NCI-H2196 treated with DMSO at 0.1 percent for 48 hours (cell line): ENCODE data around the gene GTSF1L.

ENCODE experiments used
- DNase-seq: peaks from one replicate; lab custom pipeline; 2025; ENCODE audit not compliant: unreplicated experiment; lab: John Stamatoyannopoulos, UW

GTSF1L gene

DNA sequence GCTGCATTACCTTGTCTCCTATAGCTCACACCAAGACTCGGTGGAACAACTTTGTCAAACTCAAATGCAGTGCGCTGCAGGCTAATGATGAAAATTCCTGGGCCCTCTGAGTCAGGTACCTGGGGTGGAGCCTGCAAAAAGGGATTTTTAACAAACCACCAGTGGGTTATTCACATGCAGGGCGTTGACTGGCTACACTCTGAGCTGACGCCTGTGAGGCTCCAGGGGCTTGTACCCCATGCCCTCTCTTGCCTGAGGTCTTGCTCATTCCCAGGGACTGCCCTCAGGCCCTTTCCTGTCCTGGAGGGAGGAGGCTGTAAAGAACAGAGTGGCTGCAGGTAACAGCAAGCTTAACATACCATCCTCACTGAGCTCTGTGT, 9.2 kb downstream of the GTSF1L start:
- DNase-seq = no peak

DNA sequence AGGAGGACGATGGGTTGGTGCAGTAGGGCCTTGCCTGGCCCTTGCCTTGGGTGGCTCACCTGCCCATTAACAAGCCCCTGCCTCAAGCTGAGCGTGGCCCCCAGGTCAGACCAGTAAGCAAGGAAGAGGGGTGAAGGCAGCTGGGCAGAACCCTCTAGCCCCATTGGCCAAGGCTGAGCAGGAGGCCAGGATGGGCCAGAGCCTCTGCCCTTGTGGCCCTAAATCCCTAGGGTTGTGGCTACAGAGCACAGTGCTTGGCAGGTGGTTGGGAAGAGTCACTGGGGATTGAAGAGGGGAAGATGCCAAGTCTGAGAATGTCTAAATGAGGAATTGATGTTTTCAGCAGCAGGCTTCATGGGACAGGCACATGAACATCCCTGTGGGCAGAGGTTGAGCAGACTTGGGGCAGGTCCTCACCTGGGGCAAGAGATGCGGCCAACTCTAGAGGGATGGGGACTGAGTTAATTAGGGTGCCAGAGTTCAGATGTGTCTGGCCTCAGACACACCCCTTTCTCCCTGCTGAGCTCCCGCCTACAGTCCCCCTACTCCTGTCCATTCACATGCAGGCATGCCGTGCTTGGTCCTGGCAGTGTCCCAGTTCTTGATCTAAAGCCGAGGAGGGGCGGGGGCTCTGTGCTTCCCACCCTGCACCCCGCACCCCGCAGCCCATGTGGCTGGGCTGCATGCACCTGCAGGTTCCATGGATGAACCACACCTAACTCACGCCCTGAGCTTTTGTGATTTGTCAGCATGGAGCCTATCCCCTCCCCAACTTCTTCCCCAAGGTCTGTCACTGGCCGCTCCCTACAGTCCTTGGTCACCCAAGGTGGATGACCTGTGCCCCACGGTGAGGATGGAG, 9.8 kb downstream of the GTSF1L start:
- DNase-seq = no peak

DNA sequence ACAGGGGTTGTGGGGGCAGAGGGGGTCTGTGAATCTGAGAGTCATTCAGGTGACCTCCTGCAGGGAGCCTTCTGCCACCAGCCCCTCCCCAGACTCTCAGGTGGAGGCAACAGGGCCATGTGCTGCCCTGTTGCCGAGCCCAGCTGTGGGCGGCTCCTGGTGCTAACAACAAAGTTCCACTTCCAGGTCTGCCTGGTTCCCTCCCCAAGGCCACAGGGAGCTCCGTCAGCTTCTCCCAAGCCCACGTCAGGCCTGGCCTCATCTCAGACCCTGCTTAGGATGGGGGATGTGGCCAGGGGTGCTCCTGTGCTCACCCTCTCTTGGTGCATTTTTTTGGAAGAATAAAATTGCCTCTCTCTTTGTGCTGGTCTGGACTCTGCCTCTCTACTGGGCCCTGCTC, 10.7 kb downstream of the GTSF1L start:
- no peak for DNase-seq

DNA sequence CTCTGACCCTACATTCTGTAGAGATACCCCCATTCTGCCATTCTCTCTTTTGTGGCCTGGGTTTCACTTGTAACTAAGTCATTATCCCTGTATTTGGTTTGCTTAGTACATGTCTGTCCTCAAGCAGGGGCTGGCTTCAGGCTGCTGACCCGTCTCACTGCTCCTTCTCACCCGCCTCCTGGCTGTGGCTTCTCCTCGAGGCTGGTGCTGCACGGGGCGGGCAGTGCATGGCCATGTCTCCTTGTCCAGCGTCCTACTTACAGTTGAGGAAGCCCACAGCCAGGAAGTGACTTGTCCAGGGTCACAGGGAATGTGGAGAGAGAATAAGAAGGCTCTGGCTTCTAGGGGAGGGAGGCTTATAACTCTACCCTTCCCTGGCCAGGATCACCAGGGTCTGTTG, 11.3 kb downstream of the GTSF1L start:
- no peak for DNase-seq

DNA sequence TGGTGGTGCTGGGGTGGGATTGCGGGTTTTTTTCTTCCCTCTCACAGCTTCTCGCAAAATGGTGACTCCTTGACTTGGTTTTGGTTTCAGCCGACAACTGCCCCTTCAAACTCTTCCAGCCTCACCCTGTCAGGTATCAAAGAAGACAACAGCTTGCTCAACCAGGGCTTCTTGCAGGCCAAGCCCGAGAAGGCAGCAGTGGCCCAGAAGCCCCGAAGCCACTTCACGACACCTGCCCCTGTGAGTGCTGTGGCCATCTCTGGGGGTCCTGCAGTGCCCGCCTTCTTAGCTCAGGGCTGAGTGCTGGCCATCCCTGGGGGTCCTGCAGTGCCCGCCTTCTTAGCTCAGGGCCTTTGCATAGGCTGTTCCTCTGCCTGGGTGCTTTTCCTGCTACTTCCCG, 11.8 kb downstream of the GTSF1L start:
- no peak for DNase-seq

DNA sequence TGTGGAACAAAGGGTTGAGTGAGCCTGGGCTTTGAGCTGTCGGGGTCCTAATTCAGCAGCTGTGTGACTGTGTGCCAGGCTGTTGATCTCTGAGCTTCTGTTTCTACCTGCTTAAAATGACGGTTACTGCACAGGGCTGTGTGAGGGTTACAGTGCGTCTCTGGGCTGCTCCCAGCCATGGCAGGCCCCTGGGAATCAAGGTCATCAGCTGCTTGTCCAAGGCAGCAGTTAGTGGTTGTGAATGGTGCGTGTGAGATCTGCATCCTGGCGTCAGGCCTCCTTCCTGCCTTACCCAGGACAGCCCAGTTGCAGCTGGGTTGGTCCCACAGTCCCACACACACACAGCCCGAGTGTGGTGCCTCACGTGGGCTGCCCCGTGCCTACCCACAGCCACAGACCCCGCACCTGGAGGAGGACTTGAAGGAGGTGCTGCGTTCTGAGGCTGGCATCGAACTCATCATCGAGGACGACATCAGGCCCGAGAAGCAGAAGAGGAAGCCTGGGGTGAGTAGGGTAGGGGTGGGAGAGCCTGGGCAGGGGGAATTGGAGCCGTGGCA, 15.6 kb downstream of the GTSF1L start:
- no peak for DNase-seq

DNA sequence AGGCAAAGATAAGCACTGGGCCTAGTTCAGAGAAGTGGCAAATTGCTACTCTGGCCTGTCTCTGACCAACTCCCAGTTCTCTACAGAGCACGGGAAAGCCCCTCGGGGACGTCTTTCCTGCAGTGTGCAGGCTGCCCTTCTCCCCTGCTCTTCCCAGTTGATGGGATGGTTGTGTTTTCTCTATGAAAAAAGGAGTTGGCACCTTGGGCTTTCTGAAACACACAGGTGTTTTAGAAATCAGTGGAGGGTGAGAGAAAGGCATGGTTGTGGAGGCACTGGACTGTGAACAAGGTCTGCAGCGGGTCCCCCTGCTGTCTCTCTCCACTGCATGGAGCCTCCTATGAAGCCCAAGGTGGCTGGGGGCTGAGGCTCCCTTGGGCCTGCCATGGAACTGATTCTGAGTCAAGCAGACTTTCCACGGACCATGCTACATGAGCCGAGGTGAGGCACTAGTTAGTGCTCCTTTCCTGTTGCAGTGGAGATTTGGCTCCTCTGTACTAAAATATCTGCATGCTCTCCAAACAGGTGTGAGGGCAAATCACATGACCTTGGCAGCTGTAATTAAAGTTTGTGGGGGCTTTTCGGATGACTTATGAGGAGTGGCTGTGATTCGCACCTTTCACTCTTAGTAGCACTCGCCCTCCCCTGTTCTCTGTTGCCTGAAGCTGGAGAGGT, 16.3 kb downstream of the GTSF1L start:
- no peak for DNase-seq

DNA sequence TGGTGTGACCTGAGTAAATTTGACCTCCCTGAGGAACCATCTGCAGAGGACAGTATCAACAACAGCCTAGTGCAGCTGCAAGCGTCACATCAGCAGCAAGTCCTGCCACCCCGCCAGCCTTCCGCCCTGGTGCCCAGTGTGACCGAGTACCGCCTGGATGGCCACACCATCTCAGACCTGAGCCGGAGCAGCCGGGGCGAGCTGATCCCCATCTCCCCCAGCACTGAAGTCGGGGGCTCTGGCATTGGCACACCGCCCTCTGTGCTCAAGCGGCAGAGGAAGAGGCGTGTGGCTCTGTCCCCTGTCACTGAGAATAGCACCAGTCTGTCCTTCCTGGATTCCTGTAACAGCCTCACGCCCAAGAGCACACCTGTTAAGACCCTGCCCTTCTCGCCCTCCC, 24.3 kb downstream of the GTSF1L start:
- DNase-seq = no peak

DNA sequence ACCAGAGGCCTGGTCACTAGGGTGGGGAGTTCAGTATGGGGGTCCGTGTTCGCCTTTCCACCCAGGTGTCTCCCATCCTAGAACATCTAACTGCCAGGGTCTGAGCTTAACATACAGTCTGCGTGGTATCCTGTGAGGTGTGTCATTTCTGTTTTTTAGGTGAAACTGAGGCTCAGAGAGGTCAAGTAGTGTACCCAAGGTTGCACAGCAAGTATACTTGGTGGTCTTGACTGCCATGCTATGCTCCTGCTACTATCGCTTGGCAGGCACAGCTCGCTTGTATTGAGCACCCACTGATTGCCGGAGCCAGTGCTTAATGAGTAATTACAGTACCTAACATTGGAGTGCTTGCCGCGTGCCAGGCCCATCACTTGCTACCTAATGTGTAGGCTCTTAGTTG, 26.2 kb downstream of the GTSF1L start:
- no peak for DNase-seq

DNA sequence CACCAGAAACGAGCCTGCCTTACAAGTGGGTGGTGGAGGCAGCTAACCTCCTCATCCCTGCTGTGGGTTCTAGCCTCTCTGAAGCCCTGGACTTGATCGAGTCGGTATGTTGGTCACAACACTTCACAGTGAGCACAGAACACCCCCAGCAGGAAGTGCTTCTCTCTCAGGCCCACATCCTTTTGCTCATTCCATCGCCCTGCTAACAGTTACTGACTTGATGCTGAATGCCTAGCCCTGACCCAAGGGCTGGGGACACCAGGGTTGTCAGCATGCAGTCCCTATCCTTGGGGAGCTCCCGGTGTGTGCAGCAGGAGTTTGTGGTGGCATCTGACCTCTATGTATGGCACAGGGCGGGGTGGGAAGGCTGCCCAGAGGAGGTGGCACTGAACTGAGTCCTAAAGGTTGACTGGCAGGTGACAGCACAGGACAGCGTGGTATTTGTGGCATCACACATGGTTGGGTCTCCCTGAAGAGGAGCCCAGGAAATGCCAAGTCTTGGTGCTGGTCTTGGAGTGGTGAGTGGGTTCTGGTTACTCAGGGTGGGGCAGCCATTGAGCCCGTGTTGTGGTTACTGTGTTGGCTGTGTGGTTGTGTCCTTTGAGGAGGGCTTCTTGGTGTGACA, 26.7 kb downstream of the GTSF1L start:
- DNase-seq = no peak

DNA sequence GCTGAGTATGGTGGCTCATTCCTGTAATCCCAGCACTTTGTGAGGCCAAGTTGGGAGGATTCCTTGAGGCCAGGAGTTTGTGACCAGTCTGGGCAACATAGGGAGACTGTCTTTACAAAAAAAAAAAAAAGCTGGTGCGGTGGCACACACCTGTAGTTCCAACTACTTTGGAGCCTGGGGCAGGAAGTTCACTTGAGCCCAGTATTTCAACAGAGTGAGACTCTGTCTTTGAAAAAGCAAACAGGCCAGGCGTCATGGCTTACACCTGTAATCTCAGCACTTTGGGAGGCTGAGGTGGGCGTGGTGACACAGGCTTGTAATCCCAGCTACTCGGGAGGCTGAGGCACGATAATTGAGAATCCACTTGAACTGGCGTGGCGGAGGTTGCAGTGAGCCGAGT, 31.2 kb downstream of the GTSF1L start:
- DNase-seq = no peak

DNA sequence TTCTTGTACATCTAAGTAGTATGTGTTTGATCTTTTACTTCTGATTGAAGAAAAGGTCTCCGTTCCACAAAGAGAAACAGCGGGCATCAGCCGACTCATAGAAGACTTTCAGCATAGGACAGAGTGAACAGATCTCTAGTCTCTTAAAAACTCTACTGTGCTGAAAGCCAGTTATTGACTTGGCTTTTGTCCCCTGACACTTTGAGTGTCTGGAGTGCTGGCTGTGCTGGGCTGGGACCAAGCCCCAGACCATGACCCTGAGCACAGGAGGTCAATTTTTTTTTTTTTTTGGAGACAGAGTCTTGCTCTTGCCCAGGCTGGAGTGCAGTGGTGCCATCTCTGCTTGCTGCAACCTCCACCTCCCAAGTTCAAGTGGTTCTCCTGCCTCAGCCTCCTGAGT, 32.0 kb downstream of the GTSF1L start:
- DNase-seq = no peak

DNA sequence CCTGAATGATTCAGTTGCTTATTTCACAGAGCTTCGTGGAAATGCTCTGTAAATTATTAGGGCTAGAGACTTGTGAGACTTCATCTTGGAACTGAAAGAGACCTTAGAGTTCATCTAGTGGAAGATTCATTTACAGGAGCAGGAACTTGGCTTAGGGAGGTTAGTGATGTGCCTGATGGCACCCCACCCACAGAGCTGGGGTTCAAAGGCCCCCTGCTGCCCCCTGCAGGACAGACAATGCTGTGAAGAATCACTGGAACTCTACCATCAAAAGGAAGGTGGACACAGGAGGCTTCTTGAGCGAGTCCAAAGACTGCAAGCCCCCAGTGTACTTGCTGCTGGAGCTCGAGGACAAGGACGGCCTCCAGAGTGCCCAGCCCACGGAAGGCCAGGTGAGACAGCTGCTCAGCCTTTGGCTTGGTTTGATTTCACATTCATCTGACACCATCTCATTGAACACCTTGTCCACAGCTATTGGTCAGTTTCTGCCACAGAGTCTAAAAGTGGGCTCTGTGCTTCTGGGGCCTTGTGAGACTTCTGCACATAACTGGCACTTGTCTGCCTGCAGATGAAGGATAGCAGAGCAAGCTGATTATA, 34.8 kb downstream of the GTSF1L start:
- DNase-seq = no peak

DNA sequence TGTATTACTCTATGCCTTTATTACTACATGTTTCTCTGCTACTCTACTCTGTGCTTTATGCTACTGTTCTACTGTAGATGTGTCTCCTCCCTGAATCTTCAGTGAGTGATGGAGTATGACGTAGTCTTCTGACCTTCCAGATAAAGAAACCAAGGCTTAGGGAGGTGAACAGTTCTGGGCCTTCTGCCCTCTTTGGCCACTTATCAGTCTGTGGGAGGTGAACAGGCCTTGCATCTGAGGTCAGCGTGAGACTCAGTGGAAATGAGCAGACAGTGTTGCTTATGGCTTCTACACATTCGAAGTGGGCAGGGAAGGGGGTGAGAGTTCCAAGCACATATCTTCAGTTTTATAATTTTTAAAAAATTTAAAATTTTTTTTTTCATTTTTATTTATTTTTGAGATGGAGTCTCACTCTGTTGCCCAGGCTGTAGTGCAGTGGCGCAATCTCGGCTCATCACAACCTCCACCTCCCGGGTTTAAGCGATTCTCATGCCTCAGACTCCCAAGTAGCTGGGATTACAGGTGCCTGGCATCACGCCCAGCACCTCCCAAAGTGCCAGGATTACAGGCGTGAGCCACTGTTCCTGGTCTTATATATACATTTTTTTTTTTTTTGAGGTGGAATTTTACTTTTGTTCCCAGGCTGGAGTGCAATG, 35.7 kb downstream of the GTSF1L start:
- DNase-seq = no peak

DNA sequence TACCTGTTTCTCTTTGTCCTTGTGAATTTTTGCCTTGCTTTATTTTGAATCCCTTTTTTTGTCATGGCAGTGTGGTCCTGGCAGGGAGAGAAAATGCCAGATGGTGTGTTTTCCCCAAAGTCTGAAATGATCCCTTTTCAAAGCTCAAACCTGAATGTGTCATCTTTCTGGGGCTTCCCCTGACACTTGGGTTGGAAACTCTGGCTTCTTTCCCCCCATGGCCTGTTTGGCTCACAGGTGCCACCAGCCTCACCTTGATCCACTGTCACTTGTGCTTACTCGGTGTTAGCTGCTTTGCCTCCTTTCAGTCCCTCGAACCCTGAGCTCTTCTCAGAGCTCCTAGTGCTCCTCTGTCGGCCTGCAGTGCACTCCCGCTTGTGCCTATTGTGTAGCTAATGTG, 37.6 kb downstream of the GTSF1L start:
- DNase-seq = no peak

DNA sequence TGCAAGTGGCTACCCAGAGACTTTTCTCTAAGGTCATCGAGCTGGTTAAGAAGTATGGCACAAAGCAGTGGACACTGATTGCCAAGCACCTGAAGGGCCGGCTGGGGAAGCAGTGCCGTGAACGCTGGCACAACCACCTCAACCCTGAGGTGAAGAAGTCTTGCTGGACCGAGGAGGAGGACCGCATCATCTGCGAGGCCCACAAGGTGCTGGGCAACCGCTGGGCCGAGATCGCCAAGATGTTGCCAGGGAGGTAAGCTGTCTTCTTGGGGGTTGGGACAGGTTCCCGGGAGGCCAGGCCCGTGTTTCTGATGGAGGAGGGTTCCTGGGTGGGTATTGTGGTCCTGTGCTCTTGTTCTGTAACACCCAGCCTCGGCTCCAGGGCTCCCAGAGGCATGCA, 40.0 kb downstream of the GTSF1L start:
- no peak for DNase-seq

DNA sequence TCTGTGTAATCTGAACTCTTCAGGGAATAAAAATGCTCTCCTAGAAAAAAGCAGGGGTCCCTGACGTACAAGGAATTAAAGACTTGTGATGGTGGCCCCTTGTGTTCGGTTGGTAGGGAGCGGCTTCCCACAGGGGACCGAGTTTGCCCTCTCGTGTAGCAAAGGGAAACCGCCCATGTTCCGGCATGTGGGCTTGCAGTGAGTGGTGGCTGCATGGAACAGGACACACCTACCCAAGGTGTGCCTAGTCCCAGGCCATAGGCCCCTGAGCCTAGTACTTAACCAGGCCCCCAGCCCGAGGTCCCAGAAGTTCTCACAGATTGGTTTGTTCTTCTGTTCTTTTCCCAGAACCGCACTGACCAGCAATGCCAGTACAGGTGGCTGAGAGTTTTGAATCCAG, 44.4 kb downstream of the GTSF1L start:
- DNase-seq = no peak

DNA sequence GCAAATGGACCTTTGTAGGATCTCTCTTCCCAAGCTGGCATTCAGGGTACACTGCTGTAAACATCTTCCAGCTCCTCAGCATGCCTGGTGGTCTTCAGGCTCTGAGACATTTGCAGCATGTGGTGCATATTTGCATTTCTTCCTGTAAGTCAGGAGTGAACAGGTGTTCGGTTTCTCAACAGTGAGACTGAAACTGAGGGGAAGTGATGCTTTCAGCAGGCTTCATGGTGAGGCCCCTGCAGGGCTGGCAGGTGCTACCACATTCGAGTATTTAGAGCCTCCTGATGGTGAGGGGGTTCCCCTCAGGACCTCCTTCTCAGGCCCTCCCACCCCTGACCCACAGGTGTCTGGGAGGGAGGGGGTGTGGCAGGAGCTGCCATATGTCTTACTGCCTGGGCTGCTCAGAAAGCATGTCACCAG, 44.8 kb downstream of the GTSF1L start:
- DNase-seq = no peak

DNA sequence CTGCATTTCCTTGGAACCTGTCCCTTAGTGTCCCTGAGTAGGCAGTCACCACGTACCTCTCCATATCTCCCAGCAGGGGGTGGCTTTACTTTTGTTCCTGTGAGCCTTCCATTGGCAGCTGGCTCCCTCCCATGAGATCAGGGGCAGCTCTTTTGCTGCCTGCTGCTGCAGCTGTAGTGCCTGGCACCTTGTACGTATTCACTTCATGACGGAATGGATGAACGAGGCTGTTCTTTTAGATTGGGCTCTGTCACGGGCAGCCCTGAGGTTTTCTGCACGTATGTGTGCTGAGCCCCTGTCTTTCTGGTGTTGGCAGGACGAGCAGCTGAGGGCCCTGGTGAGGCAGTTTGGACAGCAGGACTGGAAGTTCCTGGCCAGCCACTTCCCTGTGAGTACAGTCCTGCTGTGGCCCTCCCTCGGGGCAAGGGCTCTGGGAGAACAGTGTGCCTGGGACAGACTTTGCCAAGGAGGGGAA, 45.3 kb downstream of the GTSF1L start:
- no peak for DNase-seq

DNA sequence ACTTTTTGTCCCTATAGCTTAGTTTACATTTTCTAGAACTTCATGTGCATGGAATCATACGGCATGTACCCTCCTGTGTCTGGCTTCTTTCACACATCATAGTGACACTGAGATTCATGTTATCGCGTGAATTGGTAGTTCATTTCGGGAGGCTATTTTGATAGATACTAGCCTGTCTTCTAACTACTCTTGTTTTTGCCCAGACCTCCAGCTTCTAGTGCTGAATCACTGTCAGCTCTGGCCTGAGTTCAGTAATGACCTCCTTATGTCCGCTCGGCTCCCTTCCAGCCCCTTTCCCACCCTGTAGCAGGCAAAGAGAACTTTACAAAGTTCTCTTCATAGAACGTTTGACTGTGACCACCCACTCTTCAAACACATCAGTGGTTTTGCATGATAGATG, 45.8 kb downstream of the GTSF1L start:
- no peak for DNase-seq

DNA sequence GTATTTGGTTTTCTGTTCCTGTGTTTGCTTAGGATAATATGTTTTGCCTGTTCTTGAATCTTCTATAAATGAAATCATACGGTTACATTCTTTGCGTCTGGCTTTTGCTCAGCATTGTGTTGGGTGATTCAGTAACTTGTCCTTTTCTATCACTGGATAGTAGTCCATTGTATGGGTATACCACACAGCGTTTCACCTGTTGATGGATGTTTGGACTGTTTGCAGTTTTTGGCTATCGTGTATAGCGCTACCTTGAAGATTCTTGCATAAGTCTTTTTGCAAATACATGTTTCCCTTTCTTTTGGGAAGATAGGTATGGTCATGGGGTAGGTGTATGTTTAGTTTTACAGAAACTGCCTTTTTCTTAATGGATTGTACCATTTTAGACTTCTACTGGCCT, 50.4 kb downstream of the GTSF1L start:
- no peak for DNase-seq
